ENCODE measurements around the gene NPEPPS.

- TF ChIP-seq POLR2A (IDR thresholded peaks at IDR 0.05; ENCODE audit: low read length): no peak
- no peak for TF ChIP-seq GATA1 (IDR thresholded peaks at IDR 0.05; ENCODE audit: low read depth, low read length)
Measured at GRCh38 chr17:47670064-47670463, 139.2 kb downstream of the NPEPPS start.
